HS-5 (cell line): ENCODE results near the gene ACOXL.
A peak's percentile ranks its signal among the peaks of the same experiment; 100 is the strongest.

Experiments
- DNase-seq: peaks from one replicate; pipeline ENCODE4 v3.0.0-alpha.2; 2012; ENCODE audit warnings: low read depth

The ACOXL gene

DNA sequence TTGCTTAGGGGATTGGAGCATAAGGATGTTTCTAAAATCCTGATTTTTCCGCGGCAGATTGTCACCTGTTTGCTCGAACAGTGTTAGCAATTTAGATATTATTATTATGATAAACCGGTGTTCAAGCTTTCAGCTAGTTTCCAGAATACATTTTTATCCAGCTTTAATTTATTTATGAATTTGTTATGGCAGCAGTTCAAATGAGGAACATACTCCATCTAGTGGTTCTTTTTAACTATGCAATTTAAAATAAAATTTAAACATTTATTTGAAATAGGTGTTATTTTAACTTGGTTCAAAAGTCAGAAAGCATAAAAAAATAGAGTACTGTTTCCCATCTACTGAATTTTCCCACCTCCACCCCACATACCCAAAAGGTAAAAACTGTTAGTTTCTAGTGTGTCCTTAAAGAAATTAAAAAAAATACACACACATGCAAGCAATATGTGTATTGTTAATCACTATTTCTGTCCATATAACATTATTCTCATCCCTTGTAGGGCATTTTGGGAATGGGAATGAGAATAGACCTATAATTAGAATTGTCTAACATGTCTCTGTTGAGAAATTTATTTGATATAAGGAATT is 23.2 kb downstream of the ACOXL start:
- no peak for DNase-seq

DNA sequence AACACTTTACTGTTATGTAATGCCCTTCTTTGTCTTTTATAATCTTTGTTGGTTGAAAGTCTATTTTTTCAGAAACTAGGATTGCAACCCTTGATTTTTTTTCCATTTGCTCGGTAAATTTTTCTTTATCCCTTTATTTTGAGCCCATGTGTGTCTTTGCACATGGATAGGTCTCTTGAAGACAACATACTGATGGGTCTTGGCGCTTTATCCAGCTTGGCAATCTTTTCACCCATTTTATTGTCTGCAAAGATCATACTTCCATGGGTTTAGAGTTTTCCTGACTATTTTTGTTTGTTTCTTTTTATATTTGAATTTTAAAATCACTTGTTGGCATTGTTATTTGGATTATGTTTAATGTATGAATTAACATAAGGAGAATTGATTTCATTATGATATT is 27.0 kb downstream of the ACOXL start:
- no peak for DNase-seq

DNA sequence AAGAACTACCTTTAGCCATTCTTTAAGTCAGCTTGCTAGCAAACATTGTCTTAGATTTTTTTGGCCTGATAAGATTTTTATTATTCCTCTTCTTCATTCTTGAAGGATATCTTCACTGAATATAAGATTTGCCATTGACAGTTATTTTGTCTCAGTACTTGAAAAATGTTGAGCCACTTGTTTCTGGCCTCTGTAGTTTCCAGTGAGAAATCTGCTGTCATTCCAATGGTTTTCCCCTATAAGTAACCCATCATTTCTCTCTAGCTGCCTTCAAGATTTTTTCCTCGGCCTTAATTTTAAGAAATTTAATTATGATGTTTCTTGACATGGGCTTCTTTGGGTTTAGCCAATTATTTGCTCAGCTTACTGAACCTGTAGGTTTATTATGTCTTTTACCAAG is 32.6 kb downstream of the ACOXL start:
- DNase-seq: no peak

DNA sequence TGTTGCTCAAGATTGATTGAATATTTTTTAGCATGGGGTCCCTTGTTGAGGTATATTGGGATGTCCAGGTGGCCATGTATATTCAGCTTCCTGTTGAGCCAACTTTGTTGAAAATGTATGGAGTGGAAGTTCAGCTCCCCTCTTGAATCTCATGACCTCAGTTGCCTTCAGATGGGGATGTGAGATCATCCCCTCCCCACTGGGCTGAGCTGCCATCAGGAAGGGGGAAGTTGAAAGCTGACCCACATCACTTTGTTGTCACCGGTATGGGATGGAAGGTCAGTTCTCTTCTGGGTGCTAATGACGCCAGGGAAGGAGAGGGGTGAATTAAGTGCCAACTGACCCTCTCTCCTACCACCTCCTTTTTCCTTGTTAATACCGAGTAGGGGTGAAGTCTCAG is 33.9 kb downstream of the ACOXL start:
- DNase-seq: no peak

DNA sequence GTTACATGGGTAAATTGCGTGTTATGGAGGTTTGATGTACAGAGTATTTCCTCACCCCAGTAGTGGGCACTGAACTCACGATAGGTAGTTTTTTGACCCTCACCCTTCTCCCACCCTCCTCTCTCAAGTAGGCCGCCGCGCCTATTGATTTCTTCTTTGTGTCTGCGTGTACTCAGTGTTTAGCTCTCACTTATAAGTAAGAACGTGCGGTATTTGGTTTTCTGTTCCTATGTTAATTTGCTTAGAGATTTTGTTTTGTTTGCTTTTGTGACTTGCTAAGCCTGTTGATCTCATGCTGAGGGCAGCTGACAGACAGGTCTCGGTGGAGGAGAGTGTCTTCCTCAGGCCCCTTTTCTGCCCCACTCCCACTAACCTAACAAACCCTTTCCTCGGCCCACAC is 36.2 kb downstream of the ACOXL start:
- no peak for DNase-seq

DNA sequence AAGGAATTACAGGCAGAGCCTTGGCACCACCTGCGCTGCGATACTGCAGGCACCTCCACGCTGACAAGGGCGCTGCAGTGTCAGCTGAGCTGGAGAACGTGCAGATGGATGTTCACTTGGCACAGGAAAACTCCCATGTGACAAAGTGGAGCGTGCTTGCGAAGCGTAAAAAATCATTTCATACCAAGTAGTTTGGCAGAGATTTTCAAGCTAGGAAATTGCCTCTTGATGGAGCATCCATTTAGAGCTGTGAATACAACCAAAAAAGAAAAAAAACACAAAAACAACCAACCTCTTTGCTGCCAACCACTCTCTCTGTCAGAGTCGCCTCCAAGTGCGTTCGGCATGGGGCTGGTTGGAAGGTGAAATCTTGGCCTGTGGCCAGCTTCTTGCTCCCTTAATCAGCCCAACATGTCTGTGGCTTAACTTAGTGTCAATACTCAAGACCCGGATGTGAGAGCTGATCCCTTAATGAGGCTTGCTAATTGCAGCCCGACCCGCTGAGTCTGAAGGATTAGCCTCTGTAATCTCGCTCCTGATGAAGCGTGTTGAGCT is 38.1 kb downstream of the ACOXL start:
- DNase-seq: no peak

DNA sequence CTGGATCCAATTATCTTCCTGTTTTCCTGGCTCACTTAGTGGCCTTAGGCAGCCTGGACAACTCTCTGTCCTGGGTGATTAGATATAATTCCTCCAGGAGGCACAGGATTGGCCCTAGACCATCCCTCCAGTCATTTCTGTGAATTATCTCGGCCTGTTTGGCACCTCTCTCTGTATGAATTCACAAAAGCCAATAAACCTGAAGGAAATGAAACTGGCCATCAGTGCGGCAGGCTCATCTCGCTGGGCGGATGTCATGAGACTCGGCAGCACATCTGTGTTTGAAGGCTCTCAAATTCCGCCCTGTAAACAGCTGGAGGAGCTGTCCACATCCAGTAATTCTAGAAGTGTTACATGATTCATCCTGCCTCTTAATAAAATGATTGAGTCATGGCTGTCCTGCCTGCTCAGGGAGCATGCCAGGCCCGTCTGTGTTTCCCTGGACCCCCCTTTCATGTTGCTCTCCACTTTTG is 38.6 kb downstream of the ACOXL start:
- peak; percentile 26 for DNase-seq

DNA sequence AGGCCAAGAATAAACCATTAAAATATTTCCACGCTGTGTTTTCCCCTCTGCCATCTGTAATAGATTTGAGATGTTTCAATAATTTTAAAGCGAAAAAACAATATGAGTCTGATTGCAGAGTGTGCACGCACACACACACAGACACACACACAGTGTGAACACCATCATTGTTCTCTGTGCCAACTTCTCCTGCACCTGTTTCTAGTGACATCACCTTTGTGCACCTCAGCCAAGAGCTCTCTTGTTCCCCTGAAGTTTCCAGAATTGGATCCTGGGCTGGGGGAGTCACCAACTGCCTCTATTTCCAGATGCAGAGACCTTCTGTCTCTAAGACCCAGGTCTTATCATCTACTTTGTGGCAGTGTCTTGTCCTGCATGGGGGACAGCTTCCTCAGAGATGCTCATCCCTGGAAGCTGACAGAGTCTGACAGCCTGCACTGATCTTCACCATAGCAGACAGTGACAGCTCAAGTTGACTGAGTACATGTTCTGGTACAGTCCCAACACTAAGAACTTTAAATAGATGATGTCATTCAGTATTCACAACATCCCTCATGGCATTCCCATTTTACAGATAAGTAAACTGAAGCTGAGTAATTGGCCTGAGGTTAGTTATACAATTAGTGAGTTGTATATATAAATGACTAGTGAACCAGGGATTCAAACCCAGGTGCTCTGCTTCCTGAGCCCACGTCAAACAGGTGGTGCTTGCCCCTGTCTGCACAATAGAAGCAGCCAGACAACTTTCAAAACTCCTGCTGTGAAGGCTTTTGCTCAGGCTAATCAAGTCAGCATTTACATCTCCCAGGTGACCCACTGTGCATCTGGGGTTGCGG is 39.4 kb downstream of the ACOXL start:
- DNase-seq: no peak

DNA sequence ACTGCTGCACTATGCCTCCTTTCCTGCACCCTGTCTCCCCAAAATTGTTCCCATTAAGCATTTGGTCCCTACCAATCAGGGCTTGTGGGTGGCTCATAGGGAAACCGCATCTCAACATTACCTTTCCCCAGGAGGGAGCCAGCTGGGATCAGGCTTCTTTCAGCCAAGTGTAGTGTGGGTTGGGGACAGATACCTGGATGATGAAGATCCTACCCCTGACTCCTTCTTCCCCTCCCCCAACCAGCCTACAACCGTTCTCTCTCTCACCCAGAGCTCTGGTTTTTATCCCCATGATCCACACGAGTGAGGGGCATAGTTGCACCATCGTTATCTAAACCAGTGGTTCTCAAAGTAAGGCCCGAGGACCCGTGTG is 40.0 kb downstream of the ACOXL start:
- DNase-seq: no peak

DNA sequence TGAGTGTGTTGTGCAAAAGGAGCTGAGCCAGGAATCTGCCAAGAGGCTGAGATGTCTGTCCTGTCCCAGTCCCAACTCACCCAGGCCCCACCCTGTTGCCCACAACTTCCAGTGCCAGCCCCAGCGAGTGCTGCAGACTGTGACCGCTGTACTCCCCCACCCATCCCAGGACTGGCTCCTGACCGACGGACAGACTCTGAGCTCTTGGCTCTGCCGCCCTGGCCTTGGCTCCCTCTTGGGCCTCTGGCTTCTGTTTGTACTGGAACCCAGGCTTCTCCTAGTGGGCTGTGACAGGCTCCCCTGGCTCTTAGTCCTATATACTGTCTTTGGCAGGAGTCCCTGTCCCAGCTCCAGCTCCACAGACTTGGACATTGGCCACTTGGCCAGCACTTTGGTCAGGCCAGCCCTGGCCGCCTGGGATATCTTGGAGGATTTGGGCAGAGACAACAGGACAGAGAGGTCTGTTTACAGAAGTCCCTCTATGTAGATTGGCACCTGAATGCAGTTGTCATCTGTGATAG is 41.1 kb downstream of the ACOXL start:
- no peak for DNase-seq

DNA sequence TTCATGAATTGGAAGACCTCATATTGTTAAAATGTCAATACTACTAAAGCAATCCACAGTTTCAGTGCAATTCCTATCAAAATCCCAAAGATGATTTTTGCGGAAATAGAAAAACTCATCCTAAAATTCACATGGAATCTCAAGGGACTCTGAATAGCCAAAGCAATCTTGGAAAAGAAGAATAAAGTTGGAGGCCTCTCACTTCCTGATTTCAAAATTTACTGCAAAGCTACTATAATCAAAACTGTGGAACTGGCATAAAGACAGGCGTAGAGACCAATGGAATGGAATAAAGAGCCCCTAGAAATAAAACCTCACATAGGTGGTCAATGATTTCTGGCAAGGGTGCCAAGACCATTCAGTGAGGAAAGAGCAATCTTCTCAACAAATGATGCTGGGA is 42.3 kb downstream of the ACOXL start:
- DNase-seq: no peak

DNA sequence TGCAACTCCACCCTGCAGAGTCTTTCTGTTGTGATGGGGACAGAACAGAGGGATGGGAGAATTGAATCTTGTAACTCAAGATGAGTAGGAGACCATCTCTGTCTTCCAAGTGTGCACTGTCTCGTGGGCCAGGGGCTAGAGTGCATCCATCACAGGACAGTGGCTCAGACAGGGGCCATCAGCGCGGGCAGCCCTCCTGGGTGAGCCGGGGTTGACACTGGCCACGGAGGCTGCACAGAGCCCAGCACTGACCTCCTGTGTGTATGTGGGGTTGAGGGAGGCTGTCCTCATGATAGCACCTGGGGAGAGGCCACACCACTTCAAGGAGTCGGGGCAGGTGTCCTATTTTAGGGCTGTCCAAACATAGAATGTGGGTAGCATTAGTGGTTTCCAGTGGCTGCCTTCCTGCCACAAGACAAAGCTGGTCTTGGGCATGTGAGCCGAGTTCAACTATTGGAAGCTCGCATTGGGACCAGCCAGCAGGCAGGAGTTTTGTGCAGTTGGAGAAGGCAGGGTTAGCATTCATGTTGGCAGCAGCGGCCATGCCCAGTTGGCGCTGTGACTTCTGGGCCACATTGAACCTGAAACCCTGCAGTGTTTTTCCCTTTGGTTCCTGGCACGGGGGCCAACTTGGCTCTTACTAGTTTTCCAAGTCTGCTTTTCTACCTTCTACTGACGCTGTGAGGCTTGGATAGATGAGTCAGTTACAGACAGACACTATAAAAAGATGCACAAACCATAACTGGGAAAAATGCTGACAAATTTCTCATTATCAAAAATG is 45.3 kb downstream of the ACOXL start:
- DNase-seq: no peak

DNA sequence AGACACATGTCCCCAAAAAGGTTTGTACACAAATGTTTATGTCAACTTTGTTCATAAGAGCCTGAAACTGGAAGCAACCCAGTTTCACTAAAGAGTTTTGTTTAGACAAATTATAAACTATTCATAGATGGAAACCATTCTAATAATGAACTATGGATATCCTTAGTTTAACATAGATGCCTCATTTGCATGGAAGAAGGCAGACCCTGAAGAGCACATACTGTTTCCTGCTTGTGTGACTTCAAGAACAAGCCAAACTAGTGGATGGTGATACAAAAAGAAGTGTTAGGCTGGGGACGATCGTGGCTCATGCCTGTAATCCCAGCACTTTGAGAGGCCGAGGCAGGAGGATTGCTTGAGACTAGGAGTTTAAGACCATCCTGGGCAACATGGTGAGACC is 48.1 kb downstream of the ACOXL start:
- DNase-seq: no peak

DNA sequence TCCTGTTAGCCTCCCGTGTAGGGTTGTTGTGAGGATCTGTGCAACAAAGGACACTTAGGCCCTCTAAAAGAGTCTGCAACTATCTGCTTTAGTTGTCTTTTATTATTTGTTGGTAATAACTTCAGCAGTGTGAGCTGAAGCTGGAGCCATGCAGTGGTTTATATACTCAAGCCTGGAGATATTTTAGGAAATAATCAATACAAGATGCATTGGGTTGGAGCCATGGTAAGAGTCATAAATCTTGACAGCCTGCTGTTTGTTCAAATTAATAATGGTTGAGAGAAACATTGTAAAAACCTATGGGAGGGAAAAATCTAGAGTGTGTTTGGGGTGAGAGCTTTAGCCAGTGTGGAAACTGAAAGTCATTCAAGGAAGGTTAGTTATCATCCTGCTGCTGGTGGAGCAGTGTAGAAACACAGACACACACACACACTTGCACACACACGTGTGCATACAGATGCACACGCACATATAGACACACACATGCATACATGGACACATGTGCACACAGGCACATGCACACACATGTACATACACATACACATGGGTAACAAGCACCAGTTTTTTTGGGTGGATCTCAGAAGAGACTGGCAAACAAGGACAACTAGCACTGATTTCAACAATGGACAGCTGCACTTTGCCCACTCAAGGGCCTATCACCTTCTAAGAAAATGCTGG is 51.0 kb downstream of the ACOXL start:
- DNase-seq: no peak

DNA sequence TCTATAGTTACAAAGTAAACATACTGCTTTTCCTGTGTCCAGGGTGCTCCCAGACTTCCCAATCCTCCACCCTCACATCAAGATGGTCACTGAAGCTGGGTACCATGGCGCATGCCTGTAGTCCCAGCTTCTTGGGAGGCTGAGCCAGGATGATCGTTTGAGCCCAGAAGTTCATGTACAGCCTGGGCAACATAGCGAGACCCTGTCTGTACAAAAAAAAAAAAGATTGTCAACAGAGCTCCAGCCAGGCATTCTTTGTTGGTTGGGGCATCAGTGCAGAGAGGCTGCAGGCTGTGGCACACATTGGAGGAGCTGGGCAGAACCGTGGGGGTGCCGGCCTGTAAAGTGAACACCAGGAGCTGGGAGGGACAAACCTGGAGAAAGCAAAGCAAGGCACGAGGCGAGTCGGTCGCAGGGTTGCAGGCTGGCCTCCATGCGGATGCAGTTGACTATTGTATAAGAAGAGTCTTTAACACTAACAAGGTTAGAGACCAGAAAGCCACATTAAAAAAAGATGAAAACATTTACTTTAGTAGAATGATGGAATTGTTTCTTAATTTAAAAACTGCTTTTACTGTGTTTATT is 51.8 kb downstream of the ACOXL start:
- DNase-seq: no peak

DNA sequence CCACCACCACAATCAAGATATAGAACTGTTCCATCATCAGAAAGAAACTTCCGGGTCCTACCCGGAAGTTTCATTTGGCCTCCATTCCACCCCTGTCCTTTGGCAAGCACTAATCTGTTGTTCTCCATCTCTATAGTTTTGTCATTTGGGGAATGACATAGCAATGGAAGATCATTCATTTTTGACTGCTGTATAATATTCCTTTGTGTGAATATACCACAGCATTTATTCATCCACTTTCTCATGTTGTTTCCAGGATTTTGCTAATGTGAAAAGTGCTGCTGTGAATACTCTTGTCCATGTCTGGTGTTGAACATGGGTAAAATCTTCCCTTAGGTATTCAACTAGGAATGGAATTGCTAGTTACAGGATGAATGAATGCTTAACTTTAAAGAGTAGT is 53.1 kb downstream of the ACOXL start:
- DNase-seq: no peak

DNA sequence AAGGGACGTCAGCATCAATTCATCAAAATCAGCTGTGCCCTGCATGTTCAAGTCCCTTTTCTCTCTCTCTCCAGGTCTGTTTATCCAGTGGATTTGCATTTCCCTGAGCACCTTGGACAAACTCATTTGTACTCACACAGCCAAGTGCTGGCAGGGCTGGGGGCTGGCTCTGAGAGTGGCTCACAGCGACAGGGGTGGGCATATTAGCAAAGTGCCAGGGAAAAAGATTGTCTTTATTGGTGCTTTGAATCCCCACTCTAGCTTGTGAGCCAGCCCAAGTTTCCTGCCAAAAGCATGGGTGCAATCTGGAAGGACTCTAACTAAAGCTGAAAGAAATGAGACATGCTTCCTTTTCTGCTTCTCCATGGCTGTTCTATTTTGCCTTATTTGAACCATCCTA is 56.6 kb downstream of the ACOXL start:
- DNase-seq: no peak

DNA sequence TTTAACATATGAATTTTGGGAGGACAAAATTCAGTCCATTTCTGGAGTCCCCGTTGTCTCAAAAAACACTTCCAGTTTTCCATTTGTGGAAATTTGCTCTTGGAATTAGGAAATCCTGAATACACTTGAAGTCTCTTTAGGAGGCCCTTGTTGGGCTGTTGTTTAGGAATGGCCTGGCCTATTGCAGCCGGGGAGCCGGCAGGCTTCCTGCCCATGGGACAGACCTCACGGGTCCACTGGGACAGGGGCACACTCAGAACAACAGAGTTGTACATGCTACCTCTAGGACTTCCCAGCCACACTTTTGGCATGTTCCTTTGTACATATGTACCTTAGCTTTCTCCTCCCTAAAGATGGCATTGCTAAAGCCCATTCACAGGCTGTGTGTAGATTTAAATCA is 57.3 kb downstream of the ACOXL start:
- no peak for DNase-seq

DNA sequence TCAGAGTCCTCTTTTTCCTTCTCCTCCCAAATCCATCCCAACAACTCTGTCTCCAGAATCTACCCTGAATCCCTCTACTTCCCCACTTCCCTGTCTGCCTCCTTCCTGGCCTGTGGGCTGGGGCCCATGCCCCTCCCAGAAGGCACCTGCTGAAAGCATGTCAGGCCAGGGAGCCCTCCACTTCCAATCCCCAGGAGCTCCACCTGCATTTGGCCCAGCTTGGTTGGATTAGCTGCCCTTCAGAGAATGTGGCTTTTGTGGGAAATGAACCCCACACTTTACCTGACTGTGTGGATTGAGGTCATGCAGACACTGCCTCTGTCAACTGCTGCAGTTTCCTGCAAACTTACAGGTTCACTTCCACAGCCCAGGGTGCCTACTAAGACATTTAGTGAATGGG is 58.5 kb downstream of the ACOXL start:
- DNase-seq: no peak

DNA sequence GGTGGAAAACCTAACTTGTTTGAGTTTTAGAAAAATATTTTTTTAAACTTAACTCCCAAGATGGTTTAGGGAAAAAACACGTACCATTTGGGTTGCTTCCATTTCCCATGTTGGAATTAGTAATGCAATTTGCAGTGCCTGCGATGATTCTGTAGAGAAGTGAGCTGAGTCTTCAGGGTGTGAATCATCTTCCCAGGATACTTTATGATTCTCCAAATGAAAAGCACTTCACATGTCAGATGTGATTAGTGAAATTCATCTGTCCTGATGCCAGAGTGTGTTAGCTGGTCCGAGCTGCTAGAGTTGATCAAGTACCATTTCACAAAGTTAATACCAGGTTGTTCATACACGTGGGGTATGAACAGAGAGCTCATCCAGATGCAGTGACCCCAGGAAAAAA is 59.1 kb downstream of the ACOXL start:
- no peak for DNase-seq

DNA sequence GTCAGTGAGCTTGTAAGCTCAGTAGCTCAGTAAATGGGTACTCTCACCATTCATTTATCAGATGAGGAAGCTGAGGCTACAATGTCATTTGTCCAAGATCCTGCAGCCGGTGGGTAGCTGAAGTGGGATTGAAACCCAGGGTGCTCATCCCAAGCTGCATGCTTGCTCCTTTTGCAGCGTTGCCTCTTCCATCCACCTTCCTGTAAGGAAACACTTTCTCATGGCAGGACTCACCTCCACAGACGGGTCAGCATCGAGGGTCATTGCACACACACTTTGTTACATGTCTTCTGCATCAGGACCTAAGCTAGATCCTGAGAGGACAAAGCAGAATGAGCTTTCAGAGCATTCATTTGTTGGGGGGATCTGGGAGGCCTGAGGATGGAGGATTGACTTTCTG is 60.7 kb downstream of the ACOXL start:
- no peak for DNase-seq

DNA sequence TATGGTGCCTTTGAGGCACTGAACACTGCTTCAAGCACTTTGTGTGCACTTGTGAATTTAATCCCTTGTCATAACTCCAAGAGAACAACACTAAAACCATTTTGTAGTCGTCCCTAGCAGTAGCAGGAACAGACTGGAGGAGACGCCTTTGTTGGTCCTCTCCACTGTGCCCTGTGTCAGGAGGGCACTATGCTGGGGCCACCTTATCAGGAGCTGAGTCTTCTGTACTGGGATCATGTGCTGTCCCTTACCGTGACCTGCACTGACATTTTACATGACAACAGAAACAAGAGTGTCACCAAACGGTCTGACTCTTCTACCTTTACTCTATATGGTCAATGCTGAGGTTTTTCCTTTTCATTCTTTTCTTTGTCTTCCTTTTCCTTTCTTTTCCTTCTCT is 62.0 kb downstream of the ACOXL start:
- no peak for DNase-seq
